A549 (cell line): Measurements from ENCODE around the gene GAP43. TPM values are rescaled to one million over a fixed set of nuclear protein-coding genes. Genes with fewer than 3 reads are reported as not detected.

ENCODE experiments used
- ATAC-seq, 2 experiments: fragments of 200-7000 bp in 1 of 2; fragments of >200 bp in 1 of 2; cut with Nextera tagmentation in 1 of 2; cut with Tn5 transposase in 1 of 2; 3 replicates each; pipeline versions ENCODE4 v1.8.0 to v1.9.1; 2018 to 2020; ENCODE audit warnings: mild to moderate bottlenecking in 1 of 2, moderate library complexity in 1 of 2
- CTCF ChIA-PET: fragments of 300-600 bp; sonication (Branson Sonifier 250); formaldehyde crosslinking; extraction: SDS; loops from one replicate; lab custom pipeline; 2021; ENCODE audit warnings: antibody characterized with exemption, inconsistent platforms; lab: Yijun Ruan, JAX
- POLR2A ChIA-PET: fragments of 350-600 bp; formaldehyde crosslinking; extraction: SDS; loops from one replicate; lab custom pipeline; 2021; ENCODE audit warnings: antibody characterized with exemption, inconsistent platforms; lab: Yijun Ruan, JAX
- DNase-seq, 2 experiments: peaks; one replicate each; pipeline versions ENCODE4 v3.0.0 to v3.0.0-alpha.2; 2011 to 2016; ENCODE audit warnings: low read depth in 1 of 2, low spot score in 1 of 2
- FAIRE-seq: peaks from 2 replicates; lab custom pipeline; 2011; peaks lifted over from hg19 to GRCh38; lab: Jason Lieb, UNC
- H3K27ac ChIP-seq, 2 experiments: fragments of >200 bp; sonication (Bioruptor Twin); formaldehyde crosslinking; 3 replicates each; pipeline ENCODE4 v1.5.1; 2016 to 2017
- H3K4me1 ChIP-seq: fragments of >200 bp; sonication (Bioruptor Twin); formaldehyde crosslinking; 3 replicates; pipeline ENCODE4 v1.6.1; 2016
- H3K4me2 ChIP-seq: fragments of >200 bp; sonication (Bioruptor Twin); formaldehyde crosslinking; 3 replicates; pipeline ENCODE4 v1.6.1; 2016
- H3K4me3 ChIP-seq: fragments of >200 bp; sonication (Bioruptor Twin); formaldehyde crosslinking; 3 replicates; pipeline ENCODE4 v1.5.1; 2016
- H3K9me3 ChIP-seq: fragments of >200 bp; sonication (Bioruptor Twin); formaldehyde crosslinking; 3 replicates; pipeline ENCODE4 v1.6.1; 2016
- BHLHE40 ChIP-seq: IDR thresholded peaks from 2 replicates; pipeline ENCODE4 v1.6.1; 2012; ENCODE audit warnings: low read depth, low read length, inconsistent platforms
- CBX2 ChIP-seq: fragments of 200-600 bp; sonication (generic); IDR thresholded peaks from 2 replicates; pipeline ENCODE4 v1.6.1; 2016; ENCODE audit warnings: low read depth, mild to moderate bottlenecking, borderline replicate concordance
- EHF ChIP-seq: fragments of 250-450 bp; sonication (Bioruptor Pico); IDR thresholded peaks from 2 replicates; pipeline ENCODE4 v1.5.0; 2020; ENCODE audit warnings: mild to moderate bottlenecking
- EHMT2 ChIP-seq: fragments of 200-600 bp; sonication (generic); IDR thresholded peaks from 2 replicates; pipeline ENCODE4 v1.6.1; 2016; ENCODE audit warnings: antibody characterized with exemption, low read depth, mild to moderate bottlenecking, moderate library complexity
- FOSL2 ChIP-seq, 2 experiments: fragments of 450-650 bp in 1 of 2; fragments of >200 bp in 1 of 2; sonication (Bioruptor Twin) in 1 of 2; formaldehyde crosslinking; IDR thresholded peaks; 2 replicates each; pipeline versions ENCODE4 v1.5.0 to v1.6.1; 2016 to 2020; ENCODE audit warnings: mild to moderate bottlenecking in 1 of 2, moderate library complexity in 1 of 2
- HEYL ChIP-seq: fragments of 250-450 bp; sonication (Bioruptor Pico); IDR thresholded peaks from 2 replicates; pipeline ENCODE4 v1.8.0; 2021; ENCODE audit warnings: mild to moderate bottlenecking, moderate library complexity
- HOXB13 ChIP-seq: fragments of 250-450 bp; sonication (Bioruptor Pico); IDR thresholded peaks from 2 replicates; pipeline ENCODE4 v1.5.0; 2020; ENCODE audit warnings: low read depth, mild to moderate bottlenecking, moderate library complexity
- KDM1A ChIP-seq: fragments of 200-600 bp; sonication (generic); IDR thresholded peaks from 2 replicates; pipeline ENCODE4 v1.6.1; 2016; ENCODE audit warnings: low read depth, mild to moderate bottlenecking
- MAFK ChIP-seq: fragments of 450-650 bp; IDR thresholded peaks from 2 replicates; pipeline ENCODE4 v1.6.1; 2014; ENCODE audit not compliant: partially characterized antibody
- MAZ ChIP-seq: fragments of 150-350 bp; IDR thresholded peaks from 2 replicates; pipeline ENCODE4 v1.6.1; 2014; ENCODE audit warnings: antibody characterized with exemption, low read depth, low read length, borderline replicate concordance
- NFE2L2 ChIP-seq: fragments of 150-350 bp; conservative IDR thresholded peaks from 2 replicates; pipeline ENCODE4 v1.6.1; 2014; ENCODE audit warnings: low read length
- NPAS2 ChIP-seq: fragments of 250-450 bp; sonication (Bioruptor Pico); IDR thresholded peaks from 2 replicates; pipeline ENCODE4 v1.8.0; 2022; ENCODE audit warnings: mild to moderate bottlenecking, moderate library complexity, borderline replicate concordance
- NR3C1 ChIP-seq: fragments of >200 bp; sonication (Bioruptor Twin); formaldehyde crosslinking; IDR thresholded peaks from 3 replicates; pipeline ENCODE4 v1.6.1; 2017
- PHF8 ChIP-seq: fragments of 200-600 bp; sonication (generic); IDR thresholded peaks from 2 replicates; pipeline ENCODE4 v1.6.1; 2016; ENCODE audit warnings: low read depth, mild to moderate bottlenecking, antibody characterized with exemption, moderate library complexity, borderline replicate concordance
- POLR2A ChIP-seq: IDR thresholded peaks from 2 replicates; pipeline ENCODE4 v1.6.1; 2012; ENCODE audit warnings: mild to moderate bottlenecking, low read length
- RARB ChIP-seq: fragments of 250-450 bp; sonication (Bioruptor Pico); IDR thresholded peaks from 2 replicates; pipeline ENCODE4 v1.8.0; 2021; ENCODE audit warnings: mild to moderate bottlenecking, moderate library complexity
- RCOR1 ChIP-seq: fragments of 150-350 bp; IDR thresholded peaks from 2 replicates; pipeline ENCODE4 v1.6.1; 2014; ENCODE audit warnings: antibody characterized with exemption, low read length, low read depth
- RFX5 ChIP-seq: fragments of 450-650 bp; IDR thresholded peaks from 2 replicates; pipeline ENCODE4 v1.7.1; 2014; ENCODE audit warnings: antibody characterized with exemption, mild to moderate bottlenecking, moderate library complexity
- SMC3 ChIP-seq: fragments of >200 bp; sonication (Bioruptor Twin); formaldehyde crosslinking; IDR thresholded peaks from 3 replicates; pipeline ENCODE4 v1.6.1; 2018; ENCODE audit warnings: inconsistent platforms
- TFCP2L1 ChIP-seq: fragments of 250-450 bp; sonication (Bioruptor Pico); IDR thresholded peaks from 2 replicates; pipeline ENCODE4 v1.5.0; 2021; ENCODE audit warnings: mild to moderate bottlenecking
- TP53 ChIP-seq: fragments of 250-450 bp; sonication (Bioruptor Pico); IDR thresholded peaks from 2 replicates; pipeline ENCODE4 v1.5.0; 2021; ENCODE audit warnings: mild to moderate bottlenecking, moderate library complexity
- ZFP36 ChIP-seq: fragments of 450-650 bp; IDR thresholded peaks from 2 replicates; pipeline ENCODE4 v1.6.1; 2014; ENCODE audit warnings: borderline replicate concordance; ENCODE audit not compliant: partially characterized antibody
- ZNF302 ChIP-seq: fragments of 250-450 bp; sonication (Bioruptor Pico); IDR thresholded peaks from 2 replicates; pipeline ENCODE4 v1.9.0; 2021; ENCODE audit warnings: inconsistent platforms, mild to moderate bottlenecking, moderate library complexity
- WGBS: methylation state at CpG from one replicate; pipeline ENCODE4 v1.1.6; 2017; ENCODE audit errors: missing lambda C conversion rate; 5-methylcytosine and 5-hydroxymethylcytosine counted together
- polyA plus RNA-seq, 4 experiments: library from polyadenylated mRNA; depleted of rRNA in 3 of 4; stranded (reverse); fragments of >200 nt; fragmentation: RNase III in 1 of 4; extraction: RNeasy Plus Mini Kit Qiagen cat#74134 plus additional on column Dnase treatment in 1 of 4; gene quantifications; 2 replicates in 3 of 4; 3 replicates in 1 of 4; pipeline ENCODE4 v1.2.3, GENCODE V29; 2011 to 2017
- TF ChIP-seq, protein P1 (sequence below): fragments of 200-600 bp; sonication (generic); IDR thresholded peaks from 2 replicates; pipeline ENCODE4 v1.6.1; 2016; ENCODE audit warnings: antibody characterized with exemption, mild to moderate bottlenecking, moderate library complexity
- TF ChIP-seq, protein P2 (sequence below): IDR thresholded peaks from 2 replicates; pipeline ENCODE4 v1.6.1; 2012; ENCODE audit warnings: low read depth, borderline replicate concordance
- TF ChIP-seq, protein P3 (sequence below): fragments of >200 bp; sonication (Bioruptor Twin); formaldehyde crosslinking; IDR thresholded peaks from 2 replicates; pipeline ENCODE4 v1.6.1; 2016
- TF ChIP-seq, protein P4 (sequence below): fragments of >200 bp; sonication (Bioruptor Twin); formaldehyde crosslinking; IDR thresholded peaks from 3 replicates; pipeline ENCODE4 v1.6.1; 2016
- TF ChIP-seq, protein P5 (sequence below): fragments of >200 bp; sonication (Bioruptor Twin); formaldehyde crosslinking; IDR thresholded peaks from 3 replicates; pipeline ENCODE4 v1.5.1; 2016

GAP43 gene
- polyA plus RNA-seq, 2 of the 4 experiments (the other 2 are of a cell fraction): not detected

DNA sequence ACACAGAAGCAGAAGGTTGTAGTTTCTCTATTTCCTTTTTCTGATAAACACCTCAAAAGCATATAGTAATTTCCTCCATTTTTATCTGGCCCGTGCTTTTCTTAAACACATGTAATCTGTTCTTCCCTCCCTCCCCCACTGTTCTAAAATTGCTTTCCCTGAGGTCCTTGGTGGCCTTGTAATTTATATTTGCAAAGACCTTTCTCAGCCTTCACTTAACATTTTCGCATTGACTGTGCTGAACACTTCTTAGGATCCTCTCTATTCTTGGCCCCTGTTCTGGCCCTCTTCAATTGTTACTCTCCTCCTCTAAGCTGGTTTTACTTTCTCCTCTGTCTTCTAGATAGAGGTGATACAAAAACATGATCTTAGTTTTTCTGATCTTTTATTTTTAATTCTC, 28.3 kb downstream of the GAP43 start:
- TF ChIP-seq NFE2L2 (no peak), CBX2 (no peak), BHLHE40 (no peak), TP53 (CRISPR knock-in tag) (no peak), NR3C1 (no peak), MAZ (no peak), EHMT2 (no peak)
- DNase-seq (no peak), ATAC-seq (no peak), FAIRE-seq (no peak)
- no peak overlapping the region for H3K27ac ChIP-seq
- no peak overlapping the region for H3K4me3 ChIP-seq
- POLR2A ChIA-PET: no interaction called here
- 67% methylated on average over 2 of the region's 2 CpGs for WGBS
- H3K4me1 ChIP-seq: no peaks in the 10 kb centered on the region
- CTCF ChIA-PET: interaction anchor here (1.0 to 1.5 kb wide), 2 partner anchors 22 to 434 kb away, joined by 3 read pairs; no protein-coding TSS in a partner anchor
- no peaks in the 10 kb centered on the region for H3K9me3 ChIP-seq
- H3K4me2 ChIP-seq: no peak overlapping the region

DNA sequence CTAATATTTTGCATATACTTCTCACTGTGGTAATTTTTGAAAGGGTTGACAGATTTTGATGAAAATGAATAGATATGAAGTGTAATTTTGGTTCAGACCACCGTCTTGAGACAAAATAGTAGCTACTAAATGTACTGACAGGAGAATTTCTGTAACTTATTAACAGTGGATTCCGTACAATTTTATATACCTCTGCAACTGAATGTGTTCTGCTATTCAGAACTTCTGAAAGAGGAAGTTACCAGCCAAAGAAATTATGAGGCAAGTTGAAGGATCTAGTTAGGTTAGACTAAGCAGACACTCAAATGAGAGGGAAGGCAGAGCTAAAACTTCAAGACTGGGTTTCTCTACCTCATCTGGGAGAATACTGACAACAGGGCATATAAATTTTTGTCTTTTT, 29.4 kb downstream of the GAP43 start:
- CTCF ChIA-PET: interaction anchor here (1.0 to 1.5 kb wide), 2 partner anchors 21 to 435 kb away, joined by 3 read pairs; no protein-coding TSS in a partner anchor
- Histone ChIP-seq H3K4me1 (peaks cover 2% of the 10 kb centered on the region; the same call in 2 of the 3 replicates), H3K4me3 (no peak overlapping the region), H3K4me2 (no peak overlapping the region), H3K9me3 (no peaks in the 10 kb centered on the region), H3K27ac (no peak overlapping the region)
- TF ChIP-seq TFCP2L1 (no peak), SMC3 (no peak), MAFK (no peak), KDM1A (no peak), RARB (CRISPR knock-in tag) (no peak), BHLHE40 (no peak), ZNF302 (CRISPR knock-in tag) (no peak), RCOR1 (no peak), PHF8 (no peak), HOXB13 (CRISPR knock-in tag) (no peak)
- TF ChIP-seq, protein P1, sequence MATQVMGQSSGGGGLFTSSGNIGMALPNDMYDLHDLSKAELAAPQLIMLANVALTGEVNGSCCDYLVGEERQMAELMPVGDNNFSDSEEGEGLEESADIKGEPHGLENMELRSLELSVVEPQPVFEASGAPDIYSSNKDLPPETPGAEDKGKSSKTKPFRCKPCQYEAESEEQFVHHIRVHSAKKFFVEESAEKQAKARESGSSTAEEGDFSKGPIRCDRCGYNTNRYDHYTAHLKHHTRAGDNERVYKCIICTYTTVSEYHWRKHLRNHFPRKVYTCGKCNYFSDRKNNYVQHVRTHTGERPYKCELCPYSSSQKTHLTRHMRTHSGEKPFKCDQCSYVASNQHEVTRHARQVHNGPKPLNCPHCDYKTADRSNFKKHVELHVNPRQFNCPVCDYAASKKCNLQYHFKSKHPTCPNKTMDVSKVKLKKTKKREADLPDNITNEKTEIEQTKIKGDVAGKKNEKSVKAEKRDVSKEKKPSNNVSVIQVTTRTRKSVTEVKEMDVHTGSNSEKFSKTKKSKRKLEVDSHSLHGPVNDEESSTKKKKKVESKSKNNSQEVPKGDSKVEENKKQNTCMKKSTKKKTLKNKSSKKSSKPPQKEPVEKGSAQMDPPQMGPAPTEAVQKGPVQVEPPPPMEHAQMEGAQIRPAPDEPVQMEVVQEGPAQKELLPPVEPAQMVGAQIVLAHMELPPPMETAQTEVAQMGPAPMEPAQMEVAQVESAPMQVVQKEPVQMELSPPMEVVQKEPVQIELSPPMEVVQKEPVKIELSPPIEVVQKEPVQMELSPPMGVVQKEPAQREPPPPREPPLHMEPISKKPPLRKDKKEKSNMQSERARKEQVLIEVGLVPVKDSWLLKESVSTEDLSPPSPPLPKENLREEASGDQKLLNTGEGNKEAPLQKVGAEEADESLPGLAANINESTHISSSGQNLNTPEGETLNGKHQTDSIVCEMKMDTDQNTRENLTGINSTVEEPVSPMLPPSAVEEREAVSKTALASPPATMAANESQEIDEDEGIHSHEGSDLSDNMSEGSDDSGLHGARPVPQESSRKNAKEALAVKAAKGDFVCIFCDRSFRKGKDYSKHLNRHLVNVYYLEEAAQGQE: no peak
- TF ChIP-seq, protein P2, sequence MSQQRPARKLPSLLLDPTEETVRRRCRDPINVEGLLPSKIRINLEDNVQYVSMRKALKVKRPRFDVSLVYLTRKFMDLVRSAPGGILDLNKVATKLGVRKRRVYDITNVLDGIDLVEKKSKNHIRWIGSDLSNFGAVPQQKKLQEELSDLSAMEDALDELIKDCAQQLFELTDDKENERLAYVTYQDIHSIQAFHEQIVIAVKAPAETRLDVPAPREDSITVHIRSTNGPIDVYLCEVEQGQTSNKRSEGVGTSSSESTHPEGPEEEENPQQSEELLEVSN: no peak
- TF ChIP-seq, protein P3, sequence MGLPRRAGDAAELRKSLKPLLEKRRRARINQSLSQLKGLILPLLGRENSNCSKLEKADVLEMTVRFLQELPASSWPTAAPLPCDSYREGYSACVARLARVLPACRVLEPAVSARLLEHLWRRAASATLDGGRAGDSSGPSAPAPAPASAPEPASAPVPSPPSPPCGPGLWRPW: no peak
- POLR2A ChIA-PET: no interaction called here
- WGBS: 55% methylated on average over 2 of the region's 2 CpGs
- ATAC-seq (no peak), FAIRE-seq (no peak), DNase-seq (no peak)

DNA sequence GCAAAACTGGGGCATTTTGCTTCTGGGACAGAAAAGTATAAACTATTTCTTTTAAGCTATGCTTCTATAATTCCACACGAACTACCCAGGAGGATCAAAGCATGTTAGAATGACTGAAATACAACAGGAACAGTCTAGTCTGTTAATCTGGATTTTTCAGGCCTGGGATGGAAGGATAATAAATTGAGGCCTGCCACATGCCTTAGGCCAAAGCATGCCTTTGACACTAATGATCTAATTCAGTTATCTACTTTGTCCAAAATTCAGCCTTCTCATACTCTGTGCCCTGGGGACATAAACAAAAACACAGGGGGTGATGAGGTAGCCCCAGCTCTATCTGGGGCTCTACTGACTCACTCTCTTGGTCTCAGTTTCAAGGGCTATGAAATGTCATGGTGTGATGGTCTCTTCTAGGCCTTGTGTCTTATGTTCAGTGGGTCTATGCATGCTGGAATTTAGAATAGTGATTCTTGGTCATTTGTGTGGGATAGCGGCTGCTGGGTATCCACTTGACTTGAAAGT, 32.5 kb downstream of the GAP43 start:
- TF ChIP-seq MAZ: no peak
- TF ChIP-seq NPAS2 (CRISPR knock-in tag): no peak
- TF ChIP-seq HEYL: no peak
- TF ChIP-seq, protein P4, sequence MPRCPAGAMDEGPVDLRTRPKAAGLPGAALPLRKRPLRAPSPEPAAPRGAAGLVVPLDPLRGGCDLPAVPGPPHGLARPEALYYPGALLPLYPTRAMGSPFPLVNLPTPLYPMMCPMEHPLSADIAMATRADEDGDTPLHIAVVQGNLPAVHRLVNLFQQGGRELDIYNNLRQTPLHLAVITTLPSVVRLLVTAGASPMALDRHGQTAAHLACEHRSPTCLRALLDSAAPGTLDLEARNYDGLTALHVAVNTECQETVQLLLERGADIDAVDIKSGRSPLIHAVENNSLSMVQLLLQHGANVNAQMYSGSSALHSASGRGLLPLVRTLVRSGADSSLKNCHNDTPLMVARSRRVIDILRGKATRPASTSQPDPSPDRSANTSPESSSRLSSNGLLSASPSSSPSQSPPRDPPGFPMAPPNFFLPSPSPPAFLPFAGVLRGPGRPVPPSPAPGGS: no peak
- TF ChIP-seq NFE2L2: no peak
- TF ChIP-seq, protein P5, sequence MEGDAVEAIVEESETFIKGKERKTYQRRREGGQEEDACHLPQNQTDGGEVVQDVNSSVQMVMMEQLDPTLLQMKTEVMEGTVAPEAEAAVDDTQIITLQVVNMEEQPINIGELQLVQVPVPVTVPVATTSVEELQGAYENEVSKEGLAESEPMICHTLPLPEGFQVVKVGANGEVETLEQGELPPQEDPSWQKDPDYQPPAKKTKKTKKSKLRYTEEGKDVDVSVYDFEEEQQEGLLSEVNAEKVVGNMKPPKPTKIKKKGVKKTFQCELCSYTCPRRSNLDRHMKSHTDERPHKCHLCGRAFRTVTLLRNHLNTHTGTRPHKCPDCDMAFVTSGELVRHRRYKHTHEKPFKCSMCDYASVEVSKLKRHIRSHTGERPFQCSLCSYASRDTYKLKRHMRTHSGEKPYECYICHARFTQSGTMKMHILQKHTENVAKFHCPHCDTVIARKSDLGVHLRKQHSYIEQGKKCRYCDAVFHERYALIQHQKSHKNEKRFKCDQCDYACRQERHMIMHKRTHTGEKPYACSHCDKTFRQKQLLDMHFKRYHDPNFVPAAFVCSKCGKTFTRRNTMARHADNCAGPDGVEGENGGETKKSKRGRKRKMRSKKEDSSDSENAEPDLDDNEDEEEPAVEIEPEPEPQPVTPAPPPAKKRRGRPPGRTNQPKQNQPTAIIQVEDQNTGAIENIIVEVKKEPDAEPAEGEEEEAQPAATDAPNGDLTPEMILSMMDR: no peak
- TF ChIP-seq FOSL2 (IDR thresholded peaks at IDR 0.05): no peak
- no peak for TF ChIP-seq FOSL2 (CRISPR knock-in tag; IDR thresholded peaks at IDR 0.05)
- TF ChIP-seq PHF8: no peak
- no peak for TF ChIP-seq EHF (CRISPR knock-in tag)
- no peak for TF ChIP-seq RFX5
- no peak for TF ChIP-seq POLR2A
- TF ChIP-seq ZFP36: no peak
- H3K4me2 ChIP-seq: no peak overlapping the region
- FAIRE-seq (no peak), DNase-seq (no peak), ATAC-seq (no peak)
- H3K27ac ChIP-seq: no peak overlapping the region
- 67% methylated on average over 2 of the region's 2 CpGs for WGBS
- no peak overlapping the region for H3K4me3 ChIP-seq
- POLR2A ChIA-PET: no interaction called here
- no peaks in the 10 kb centered on the region for H3K9me3 ChIP-seq
- H3K4me1 ChIP-seq: peaks cover 13% of the 10 kb centered on the region
- CTCF ChIA-PET: interaction anchor here (0.6 to 1.0 kb wide), 2 partner anchors 37 to 829 kb away, joined by 3 read pairs; no protein-coding TSS in a partner anchor
